Heart left ventricle (tissue), 16 donors: ENCODE results near the gene P3R3URF. TPM values are rescaled to one million over a fixed set of nuclear protein-coding genes. Genes with fewer than 3 reads are reported as not detected.

Source experiments
- ATAC-seq, 4 donors: fragments of 200-7000 bp; cut with Tn5 transposase; one replicate each; pipeline ENCODE4 v1.9.1; 2020 to 2022; ENCODE audit warnings: moderate library complexity in 4 of 4, mild to moderate bottlenecking in 3 of 4, moderate number of reproducible peaks in 1 of 4
- DNase-seq, 5 donors: peaks; one replicate each; pipeline ENCODE4 v3.0.0-alpha.2; 2020
- H3K27ac ChIP-seq, 12 donors: fragments of 200-600 bp; sonication (generic) in 4 of 12; one replicate each; pipeline versions ENCODE4 v1.5.0 to v1.8.0; 2016 to 2022; ENCODE audit warnings: mild to moderate bottlenecking in 2 of 12
- H3K27me3 ChIP-seq, 9 donors: fragments of 200-600 bp; sonication (generic) in 2 of 9; one replicate each; pipeline versions ENCODE4 v1.5.1 to v1.8.0; 2016 to 2022; ENCODE audit warnings: mild to moderate bottlenecking in 3 of 9
- H3K36me3 ChIP-seq, 9 donors: fragments of 200-600 bp; sonication (generic) in 2 of 9; one replicate each; pipeline versions ENCODE4 v1.5.0 to v1.8.0; 2018 to 2022; ENCODE audit warnings: mild to moderate bottlenecking in 2 of 9
- H3K4me1 ChIP-seq, 12 donors: fragments of 200-600 bp; sonication (generic) in 4 of 12; one replicate each; pipeline versions ENCODE4 v1.5.0 to v1.8.0; 2016 to 2022; ENCODE audit warnings: mild to moderate bottlenecking in 3 of 12
- H3K4me3 ChIP-seq, 12 donors: fragments of 200-600 bp; sonication (generic) in 4 of 12; one replicate each; pipeline versions ENCODE4 v1.5.0 to v1.8.0; 2017 to 2022; ENCODE audit warnings: mild to moderate bottlenecking in 9 of 12, moderate library complexity in 4 of 12
- H3K9me3 ChIP-seq, 12 donors: fragments of 200-600 bp; sonication (generic) in 4 of 12; one replicate each; pipeline versions ENCODE4 v1.5.0 to v1.8.0; 2016 to 2022; ENCODE audit warnings: mild to moderate bottlenecking in 1 of 12
- CTCF ChIP-seq, 12 donors: fragments of 200-600 bp; sonication (generic) in 4 of 12; IDR thresholded peaks; one replicate each; pipeline versions ENCODE4 v1.5.0 to v1.8.0; 2018 to 2022; ENCODE audit warnings: antibody characterized with exemption in 12 of 12, mild to moderate bottlenecking in 5 of 12
- POLR2A ChIP-seq, 2 donors: fragments of 450-650 bp; IDR thresholded peaks; one replicate each; pipeline ENCODE4 v1.6.1; 2017; ENCODE audit warnings: antibody characterized with exemption in 2 of 2, mild to moderate bottlenecking in 2 of 2, moderate library complexity in 2 of 2
- WGBS, 4 donors: extraction: QIAGEN DNeasy Blood & Tissue Kit in 2 of 4; methylation state at CpG; one replicate each; pipeline versions ENCODE4 v1.1.5 to v1.1.7; 2013 to 2018; 5-methylcytosine and 5-hydroxymethylcytosine counted together
- intact Hi-C, 10 donors: fragments of 100-400 bp; cut with DNase I; formaldehyde crosslinking; loops; one replicate each; pipeline versions ENCODE4 v1.11.1 to v1.14.2; 2022
- polyA plus RNA-seq, 2 donors: library from polyadenylated mRNA; stranded (reverse); fragments of 200-250 nt; gene quantifications; one replicate each; pipeline ENCODE4 v1.2.3, GENCODE V29; 2013
- total RNA-seq, 9 donors: library from RNA; depleted of rRNA in 2 of 9; stranded (reverse); fragments of >200 nt in 2 of 9; fragmentation: NEBNext Ultra II Directional in 3 of 9; extraction: Animal tissue kit (Norgen Biotek cat#: 25700) in 3 of 9; gene quantifications; one replicate each; pipeline versions ENCODE4 v1.1.0 to v1.2.4, GENCODE V29; 2016 to 2023
- donor health status: ischemic (EF 13 %, LVEDD 7.1; RV severe dilation, severe dysfunction).
- donor health status: healthy with polysubstance abuse.
- donor health status: DM: no; HTN: yes; CAD: no.
- donor health status: DM: no; HTN: no; CAD: no.
- donor health status: ischemic (EF 25% LVEDD 6.9; RV normal size, moderate dysfunction).
- donor health status: ischemic (EF 25% LVEDD 5.7; RV mildly dilated, moderate dysfunction).
- donor health status: healthy.
- donor health status: DM: yes; HTN: yes; CAD: no.
- donor health status: ischemic (EF 35%, LVEDD 5.7; RV mildly dilated, moderate dysfunction).
- donor health status: nonischemic (EF 11% LVEDD 7.7; RV severe dilation, severe dysfunction).
- donor health status: DM: yes; HTN: yes; CAD: no.
- donor health status: PGD.
- donor health status: ischemic (EF 29% LVEDD 5.4; RV normal size, mild dysfunction).
- donor health status: nonischemic (EF 23%, LVEDD 6.1; RV moderate dilation, normal function).

Gene P3R3URF
- total and polyA plus RNA-seq, 11 donors: not detected

GRCh38 chr1:46132529-46133180 is 43.6 kb downstream of the P3R3URF start, which contains the start of gene PIK3R3:
Gene PIK3R3 (minus strand): TSS chr1:46132629. CDS start chr1:46131952, 677 bp downstream.
- WGBS, 4 donors: 0 to 1% (median 1%) methylated on average over 45 to 55 of the region's 55 CpGs
- H3K27me3 ChIP-seq: peaks cover 0 to 9% (median 0%) of the 10 kb centered on the region in 9 donors
- H3K4me1 ChIP-seq: peaks cover 4 to 52% (median 30%) of the 10 kb centered on the region in 12 donors
- ATAC-seq (peak; percentile 97 to 99 (median 98)), DNase-seq (peak; percentile 98 to 99 (median 99))
- no peaks in the 10 kb centered on the region for H3K36me3 ChIP-seq
- peak within 1 kb of the TSS; percentile 54 to 89 (median 74) for H3K4me3 ChIP-seq
- intact Hi-C loops: loop anchor here (1.0 to 5.0 kb wide), 11 partner anchors 34 to 446 kb away; partner anchors contain the start of genes GPBP1L1 (in 1 of the 10), P3R3URF (in 1 of the 10) and TSPAN1 (in 1 of the 10)
- H3K9me3 ChIP-seq: no peaks in the 10 kb centered on the region
- H3K27ac ChIP-seq: peak within 1 kb of the TSS; percentile 89 to 98 (median 96)
- TF ChIP-seq POLR2A (IDR thresholded peaks at IDR 0.05): peak; percentile 86 to 99
- TF ChIP-seq CTCF (IDR thresholded peaks at IDR 0.05): peak in 4 of 12 donors; percentile 8 to 41 (median 40)

- intact Hi-C loops: loop anchor here (1.0 to 5.0 kb wide), 10 partner anchors 35 to 445 kb away; partner anchors contain the start of genes GPBP1L1 (in 1 of the 10), P3R3URF (in 1 of the 10) and TSPAN1 (in 1 of the 10)
- DNase-seq (peak in 3 of 5 donors; percentile 25 to 47 (median 31)), ATAC-seq (no peak)
- H3K9me3 ChIP-seq: no peaks in the 10 kb centered on the region
- peaks cover 4 to 50% (median 28%) of the 10 kb centered on the region in 12 donors for H3K4me1 ChIP-seq
- peak overlapping the region; percentile 89 to 98 (median 96) for H3K27ac ChIP-seq
- WGBS, 4 donors: 0 to 1% (median 1%) methylated on average over 38 of the region's 38 CpGs
- TF ChIP-seq CTCF (IDR thresholded peaks at IDR 0.05) (no peak), POLR2A (IDR thresholded peaks at IDR 0.05) (no peak)
- peak overlapping the region; percentile 54 to 89 (median 74) for H3K4me3 ChIP-seq
- H3K27me3 ChIP-seq: peaks cover 0 to 9% (median 0%) of the 10 kb centered on the region in 9 donors
- H3K36me3 ChIP-seq: no peaks in the 10 kb centered on the region
Measured at GRCh38 chr1:46131712-46132528, 44.4 kb downstream of the P3R3URF start.

- Histone ChIP-seq H3K27ac (peak overlapping the region; percentile 89 to 98 (median 96)), H3K36me3 (no peaks in the 10 kb centered on the region), H3K27me3 (peaks cover 0 to 9% (median 0%) of the 10 kb centered on the region in 9 donors), H3K9me3 (no peaks in the 10 kb centered on the region), H3K4me3 (peak overlapping the region; percentile 54 to 89 (median 74)), H3K4me1 (peaks cover 4 to 43% (median 26%) of the 10 kb centered on the region in 12 donors)
- WGBS, 4 donors: 2 to 3% (median 2%) methylated on average over 10 of the region's 10 CpGs
- DNase-seq (no peak), ATAC-seq (no peak)
- intact Hi-C loops: loop anchor here in 8 of 10 donors (2.0 to 5.0 kb wide), 5 partner anchors 36 to 94 kb away; partner anchors contain the start of genes P3R3URF (in 1 of the 8) and TSPAN1 (in 1 of the 8)
- TF ChIP-seq CTCF (IDR thresholded peaks at IDR 0.05) (no peak), POLR2A (IDR thresholded peaks at IDR 0.05) (no peak)
Measured at GRCh38 chr1:46131093-46131492, 45.2 kb downstream of the P3R3URF start.
